Parathyroid adenoma (tissue), 2 donors: ENCODE results near the gene HOXC11.

Experiments used
- H2AFZ ChIP-seq: fragments of 300-600 bp; sonication (generic); one replicate; pipeline ENCODE4 v1.7.0; 2017; ENCODE audit warnings: antibody characterized with exemption, mild to moderate bottlenecking
- H3K27ac ChIP-seq: fragments of 300-600 bp; sonication (generic); one replicate; pipeline ENCODE4 v1.7.0; 2017
- H3K27me3 ChIP-seq: fragments of 300-600 bp; sonication (generic); one replicate; pipeline ENCODE4 v1.7.0; 2017; ENCODE audit warnings: low read length; ENCODE audit not compliant: control insufficient read depth, insufficient read depth
- H3K36me3 ChIP-seq: fragments of 300-600 bp; sonication (generic); one replicate; pipeline ENCODE4 v1.7.0; 2017; ENCODE audit warnings: low read length; ENCODE audit not compliant: control insufficient read depth, insufficient read depth
- H3K4me1 ChIP-seq: fragments of 300-600 bp; sonication (generic); one replicate; pipeline ENCODE4 v1.7.0; 2017; ENCODE audit warnings: control low read depth
- H3K4me2 ChIP-seq: fragments of 300-600 bp; sonication (generic); one replicate; pipeline ENCODE4 v1.7.0; 2017; ENCODE audit warnings: low read length
- H3K4me3 ChIP-seq: fragments of 300-600 bp; sonication (generic); one replicate; pipeline ENCODE4 v1.7.0; 2017; ENCODE audit warnings: low read depth, low read length
- H3K79me2 ChIP-seq: fragments of 300-600 bp; sonication (generic); one replicate; pipeline ENCODE4 v1.7.0; 2017; ENCODE audit warnings: control low read depth
- H3K9ac ChIP-seq: fragments of 300-600 bp; sonication (generic); one replicate; pipeline ENCODE4 v1.7.0; 2017; ENCODE audit warnings: mild to moderate bottlenecking
- H3K9me3 ChIP-seq: fragments of 300-600 bp; sonication (generic); one replicate; pipeline ENCODE4 v1.7.0; 2017; ENCODE audit warnings: low read length; ENCODE audit not compliant: control insufficient read depth
- TF ChIP-seq, protein P1 (sequence below): fragments of 300-600 bp; sonication (generic); IDR thresholded peaks from one replicate; pipeline ENCODE4 v1.7.0; 2017; ENCODE audit warnings: antibody characterized with exemption, mild to moderate bottlenecking
- donor health status: primary hyperparathyroidism.

Gene HOXC11

DNA sequence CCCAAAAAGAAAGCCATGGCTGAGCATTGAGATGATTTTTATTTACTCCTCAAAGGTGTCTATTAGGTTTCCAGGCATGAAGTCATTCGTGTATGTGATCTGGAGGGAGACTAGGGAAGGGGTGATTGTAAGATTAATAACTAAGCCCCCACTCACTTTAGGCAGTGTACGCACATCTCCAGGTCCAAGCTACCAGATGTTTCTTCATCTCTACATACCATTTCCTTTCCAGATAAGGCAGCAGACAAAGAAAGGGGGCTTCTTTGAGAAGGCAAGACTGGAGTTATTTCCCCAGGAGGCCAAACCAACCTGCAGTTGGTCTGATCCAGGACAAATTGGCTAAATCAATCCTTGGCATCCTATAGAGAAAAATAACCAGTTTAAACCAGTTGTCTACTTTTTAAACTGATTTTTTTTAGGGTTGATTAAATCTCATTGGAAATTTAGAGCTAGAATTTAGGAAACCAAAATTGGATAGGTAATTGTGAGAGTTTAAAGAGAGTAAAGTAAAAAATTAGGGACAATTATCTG lies 30.4 kb upstream of the HOXC11 start:
- H3K9ac ChIP-seq = no peak overlapping the region
- H3K27me3 ChIP-seq = peaks cover 29% of the 10 kb centered on the region
- H3K36me3 ChIP-seq = no peaks in the 10 kb centered on the region

GRCh38 chr12:53944209-53944608 lies 28.7 kb upstream of the HOXC11 start:
- Histone ChIP-seq H3K27me3 (peaks cover 13% of the 10 kb centered on the region), H3K27ac (no peak overlapping the region), H2AFZ (no peak overlapping the region), H3K4me2 (no peak overlapping the region), H3K9me3 (no peaks in the 10 kb centered on the region), H3K9ac (no peak overlapping the region), H3K4me1 (no peaks in the 10 kb centered on the region), H3K4me3 (no peak overlapping the region), H3K36me3 (no peaks in the 10 kb centered on the region), H3K79me2 (no peaks in the 10 kb centered on the region)
- TF ChIP-seq, protein P1, sequence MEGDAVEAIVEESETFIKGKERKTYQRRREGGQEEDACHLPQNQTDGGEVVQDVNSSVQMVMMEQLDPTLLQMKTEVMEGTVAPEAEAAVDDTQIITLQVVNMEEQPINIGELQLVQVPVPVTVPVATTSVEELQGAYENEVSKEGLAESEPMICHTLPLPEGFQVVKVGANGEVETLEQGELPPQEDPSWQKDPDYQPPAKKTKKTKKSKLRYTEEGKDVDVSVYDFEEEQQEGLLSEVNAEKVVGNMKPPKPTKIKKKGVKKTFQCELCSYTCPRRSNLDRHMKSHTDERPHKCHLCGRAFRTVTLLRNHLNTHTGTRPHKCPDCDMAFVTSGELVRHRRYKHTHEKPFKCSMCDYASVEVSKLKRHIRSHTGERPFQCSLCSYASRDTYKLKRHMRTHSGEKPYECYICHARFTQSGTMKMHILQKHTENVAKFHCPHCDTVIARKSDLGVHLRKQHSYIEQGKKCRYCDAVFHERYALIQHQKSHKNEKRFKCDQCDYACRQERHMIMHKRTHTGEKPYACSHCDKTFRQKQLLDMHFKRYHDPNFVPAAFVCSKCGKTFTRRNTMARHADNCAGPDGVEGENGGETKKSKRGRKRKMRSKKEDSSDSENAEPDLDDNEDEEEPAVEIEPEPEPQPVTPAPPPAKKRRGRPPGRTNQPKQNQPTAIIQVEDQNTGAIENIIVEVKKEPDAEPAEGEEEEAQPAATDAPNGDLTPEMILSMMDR = no peak

More for the DNA sequence above, 30.4 kb upstream of the HOXC11 start:
- H3K9me3 ChIP-seq = no peaks in the 10 kb centered on the region
- no peaks in the 10 kb centered on the region for H3K79me2 ChIP-seq
- H3K4me1 ChIP-seq = no peaks in the 10 kb centered on the region
- H2AFZ ChIP-seq = no peak overlapping the region
- no peak overlapping the region for H3K27ac ChIP-seq
- H3K4me3 ChIP-seq = no peak overlapping the region
- no peak overlapping the region for H3K4me2 ChIP-seq
- TF ChIP-seq, protein P1 = no peak

GRCh38 chr12:53944907-53945847 lies 27.7 kb upstream of the HOXC11 start:
- H3K4me1 ChIP-seq = no peaks in the 10 kb centered on the region
- peaks cover 16% of the 10 kb centered on the region for H3K27me3 ChIP-seq
- TF ChIP-seq, protein P1 = no peak

GRCh38 chr12:53947743-53948142 lies 25.2 kb upstream of the HOXC11 start:
- Histone ChIP-seq H3K36me3 (no peaks in the 10 kb centered on the region), H3K4me2 (no peak overlapping the region), H3K27me3 (peaks cover 31% of the 10 kb centered on the region), H3K4me1 (no peaks in the 10 kb centered on the region), H3K27ac (no peak overlapping the region), H3K4me3 (no peak overlapping the region), H3K9me3 (no peaks in the 10 kb centered on the region), H3K9ac (no peak overlapping the region), H2AFZ (no peak overlapping the region), H3K79me2 (no peaks in the 10 kb centered on the region)
- TF ChIP-seq, protein P1 = no peak

More at GRCh38 chr12:53944907-53945847, 27.7 kb upstream of the HOXC11 start:
- H3K9me3 ChIP-seq = no peaks in the 10 kb centered on the region
- H3K9ac ChIP-seq = no peak overlapping the region
- no peak overlapping the region for H3K27ac ChIP-seq
- no peaks in the 10 kb centered on the region for H3K79me2 ChIP-seq
- no peak overlapping the region for H3K4me3 ChIP-seq
- no peak overlapping the region for H3K4me2 ChIP-seq
- no peak overlapping the region for H2AFZ ChIP-seq
- no peaks in the 10 kb centered on the region for H3K36me3 ChIP-seq
